Mucosa of descending colon (tissue), 3 donors: ENCODE data around the gene CTTNBP2. TPM values are rescaled to one million over a fixed set of nuclear protein-coding genes. Genes with fewer than 3 reads are reported as not detected.
A peak's percentile ranks its signal among the peaks of the same experiment; 100 is the strongest.

Source experiments
- ATAC-seq: fragments of 200-7000 bp; cut with Tn5 transposase; one replicate; pipeline ENCODE4 v1.9.1; 2020; ENCODE audit warnings: mild to moderate bottlenecking, moderate library complexity
- DNase-seq, 3 donors: peaks; one replicate each; pipeline ENCODE4 v3.0.0-alpha.2; 2020
- H3K36me3 ChIP-seq: fragments of 200-600 bp; one replicate; pipeline ENCODE4 v1.8.0; 2021; ENCODE audit warnings: low read depth, mild to moderate bottlenecking
- H3K4me1 ChIP-seq: fragments of 200-600 bp; one replicate; pipeline ENCODE4 v1.8.0; 2021; ENCODE audit warnings: low read depth, mild to moderate bottlenecking
- H3K4me3 ChIP-seq: fragments of 200-600 bp; one replicate; pipeline ENCODE4 v1.8.0; 2021; ENCODE audit warnings: mild to moderate bottlenecking
- H3K9me3 ChIP-seq: fragments of 200-600 bp; one replicate; pipeline ENCODE4 v1.8.0; 2021; ENCODE audit warnings: mild to moderate bottlenecking
- intact Hi-C, 2 donors: fragments of 100-400 bp; cut with DNase I in 1 of 2; cut with micrococcal nuclease in 1 of 2; formaldehyde crosslinking; loops; one replicate each; pipeline versions ENCODE4 v1.11.0 to v1.11.1; 2022; cut with DNase I, micrococcal nuclease
- total RNA-seq, 3 donors: library from RNA; stranded (reverse); fragmentation: NEBNext Ultra II Directional in 2 of 3; extraction: Animal tissue kit (Norgen Biotek cat#: 25700) in 2 of 3; gene quantifications; one replicate each; pipeline versions ENCODE4 v1.2.1 to v1.2.4, GENCODE V29; 2021 to 2023
- TF ChIP-seq, protein P1 (sequence below): fragments of 200-600 bp; IDR thresholded peaks from one replicate; pipeline ENCODE4 v1.8.0; 2022; ENCODE audit warnings: antibody characterized with exemption, mild to moderate bottlenecking
- donor health status: DM: no; HTN: no; CAD: no; lungs with moderate emphysema.
- donor health status: DM: no; HTN: no; CAD: no.
- donor health status: DM: no; HTN: yes; CAD: no.

Gene CTTNBP2
- total RNA-seq, 3 donors from 2014 or later = 3.9 to 8.3 (median 7.2) TPM

DNA sequence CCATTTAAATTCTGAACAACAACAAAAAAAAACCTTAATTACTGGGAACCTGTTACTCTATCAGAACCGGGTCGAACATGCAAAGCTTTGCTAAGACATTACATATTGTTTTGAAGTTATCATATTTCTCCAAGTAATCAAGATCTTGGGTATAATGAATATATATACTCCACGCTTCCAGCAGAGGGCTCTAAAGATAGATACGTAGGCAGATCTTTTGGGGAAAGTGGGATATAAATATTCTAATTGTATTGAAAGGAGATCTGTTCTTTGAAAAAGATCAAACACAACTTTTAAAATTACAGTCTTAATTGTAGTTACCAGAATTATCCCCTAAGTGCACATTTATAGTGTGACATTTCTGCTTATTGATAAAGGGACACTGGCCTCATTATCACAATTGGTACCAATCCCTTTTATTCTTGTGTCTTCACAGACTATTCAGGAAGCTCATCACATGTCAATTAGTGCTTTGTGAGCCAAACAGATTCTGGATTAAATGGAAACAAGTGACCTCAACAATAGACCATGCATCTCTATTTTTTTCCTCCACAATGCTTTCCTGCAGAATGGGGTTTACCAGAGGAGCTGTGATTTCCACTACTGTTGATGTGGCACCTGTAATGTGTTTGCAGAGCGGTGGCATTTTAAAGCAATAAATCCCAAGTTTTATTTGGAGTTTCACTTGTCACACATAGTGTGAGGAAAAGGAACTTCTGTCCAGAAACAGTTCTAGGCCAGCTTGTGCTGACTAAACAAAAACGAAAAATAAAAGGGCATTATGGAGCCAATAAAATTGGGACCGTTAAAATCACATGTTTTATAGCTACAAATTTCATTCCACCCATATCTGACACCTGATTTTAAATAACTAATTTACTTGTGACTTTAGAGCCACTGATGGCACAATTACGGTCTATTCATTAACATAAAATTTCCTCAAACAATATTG is 122.4 kb downstream of the CTTNBP2 start:
- DNase-seq = peak in 1 of 3 donors; percentile 25
- no peak for ATAC-seq

DNA sequence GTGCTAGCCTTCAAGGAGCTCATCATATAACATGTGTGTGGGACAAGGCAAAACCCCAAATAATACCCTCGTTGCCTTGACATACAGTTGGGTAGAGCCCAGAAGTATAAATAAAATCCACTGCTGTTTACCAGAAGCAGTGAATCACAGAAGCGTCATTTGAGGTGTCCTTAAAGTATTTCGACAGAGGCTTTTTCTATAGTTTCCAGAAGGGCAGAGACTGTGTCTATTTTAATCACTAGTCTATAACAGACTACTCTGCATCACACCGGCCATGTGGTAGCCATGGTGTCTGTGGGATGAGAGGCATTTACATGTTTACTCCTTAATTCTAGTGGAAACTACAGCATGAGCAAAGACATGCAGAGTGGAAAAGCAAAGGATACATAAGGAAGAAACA is 131.3 kb downstream of the CTTNBP2 start:
- Histone ChIP-seq H3K4me3 (no peak overlapping the region), H3K9me3 (no peaks in the 10 kb centered on the region), H3K4me1 (no peaks in the 10 kb centered on the region), H3K36me3 (no peaks in the 10 kb centered on the region)
- ATAC-seq = no peak
- TF ChIP-seq, protein P1, sequence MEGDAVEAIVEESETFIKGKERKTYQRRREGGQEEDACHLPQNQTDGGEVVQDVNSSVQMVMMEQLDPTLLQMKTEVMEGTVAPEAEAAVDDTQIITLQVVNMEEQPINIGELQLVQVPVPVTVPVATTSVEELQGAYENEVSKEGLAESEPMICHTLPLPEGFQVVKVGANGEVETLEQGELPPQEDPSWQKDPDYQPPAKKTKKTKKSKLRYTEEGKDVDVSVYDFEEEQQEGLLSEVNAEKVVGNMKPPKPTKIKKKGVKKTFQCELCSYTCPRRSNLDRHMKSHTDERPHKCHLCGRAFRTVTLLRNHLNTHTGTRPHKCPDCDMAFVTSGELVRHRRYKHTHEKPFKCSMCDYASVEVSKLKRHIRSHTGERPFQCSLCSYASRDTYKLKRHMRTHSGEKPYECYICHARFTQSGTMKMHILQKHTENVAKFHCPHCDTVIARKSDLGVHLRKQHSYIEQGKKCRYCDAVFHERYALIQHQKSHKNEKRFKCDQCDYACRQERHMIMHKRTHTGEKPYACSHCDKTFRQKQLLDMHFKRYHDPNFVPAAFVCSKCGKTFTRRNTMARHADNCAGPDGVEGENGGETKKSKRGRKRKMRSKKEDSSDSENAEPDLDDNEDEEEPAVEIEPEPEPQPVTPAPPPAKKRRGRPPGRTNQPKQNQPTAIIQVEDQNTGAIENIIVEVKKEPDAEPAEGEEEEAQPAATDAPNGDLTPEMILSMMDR = no peak
- intact Hi-C loops = no loop called here
- no peak for DNase-seq

More for the DNA sequence above, 122.4 kb downstream of the CTTNBP2 start:
- Histone ChIP-seq H3K9me3 (no peaks in the 10 kb centered on the region), H3K4me1 (no peaks in the 10 kb centered on the region), H3K4me3 (no peak overlapping the region), H3K36me3 (no peaks in the 10 kb centered on the region)
- TF ChIP-seq, protein P1 = no peak
- intact Hi-C loops = no loop called here

DNA sequence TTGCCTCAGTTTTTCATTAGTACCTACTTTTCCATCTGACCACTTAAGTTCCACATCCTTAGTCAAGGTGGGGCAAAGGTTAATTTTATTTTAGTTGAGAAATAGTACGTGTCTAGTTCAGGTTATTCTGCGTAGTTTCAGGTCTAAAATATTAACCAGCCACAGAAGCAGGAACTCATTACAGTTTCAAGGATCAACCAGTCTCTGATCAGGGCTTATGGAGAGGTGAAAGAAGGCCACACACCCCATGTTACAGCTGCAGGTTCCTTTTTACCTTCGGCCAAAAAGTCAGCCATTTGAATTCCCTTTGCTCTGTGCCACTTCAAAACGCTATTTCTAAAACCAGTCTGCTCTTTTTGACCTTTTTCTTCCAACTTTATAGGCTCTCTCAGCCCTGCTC is 134.2 kb downstream of the CTTNBP2 start:
- no peaks in the 10 kb centered on the region for H3K9me3 ChIP-seq
- no peak overlapping the region for H3K4me3 ChIP-seq
- H3K4me1 ChIP-seq = no peaks in the 10 kb centered on the region
- TF ChIP-seq, protein P1 = no peak
- H3K36me3 ChIP-seq = no peaks in the 10 kb centered on the region
- DNase-seq = no peak
- ATAC-seq = no peak
- intact Hi-C loops = no loop called here

DNA sequence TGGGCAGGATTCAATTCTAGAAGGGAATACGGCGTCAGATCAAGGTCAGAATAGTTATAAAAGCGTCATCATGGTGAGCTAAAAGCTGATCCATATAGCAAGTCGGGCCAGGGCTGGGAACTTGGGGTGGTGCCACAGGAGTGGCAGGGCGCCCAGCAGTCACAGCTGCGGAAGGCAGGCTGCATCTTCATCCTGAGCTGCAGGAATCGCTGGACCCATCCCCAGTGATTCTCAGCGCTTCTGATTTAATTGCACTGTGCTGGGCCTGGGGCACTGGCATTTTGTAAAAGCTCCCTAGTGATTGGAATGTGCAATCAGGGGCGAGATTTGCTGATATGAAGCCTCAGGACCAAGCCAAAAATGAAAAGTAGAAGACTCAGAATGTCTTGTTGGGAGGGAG is 135.3 kb downstream of the CTTNBP2 start:
- no peak for ATAC-seq
- intact Hi-C loops = no loop called here
- Histone ChIP-seq H3K4me1 (no peaks in the 10 kb centered on the region), H3K4me3 (no peak overlapping the region), H3K36me3 (no peaks in the 10 kb centered on the region), H3K9me3 (no peaks in the 10 kb centered on the region)
- TF ChIP-seq, protein P1 = no peak
- DNase-seq = no peak

DNA sequence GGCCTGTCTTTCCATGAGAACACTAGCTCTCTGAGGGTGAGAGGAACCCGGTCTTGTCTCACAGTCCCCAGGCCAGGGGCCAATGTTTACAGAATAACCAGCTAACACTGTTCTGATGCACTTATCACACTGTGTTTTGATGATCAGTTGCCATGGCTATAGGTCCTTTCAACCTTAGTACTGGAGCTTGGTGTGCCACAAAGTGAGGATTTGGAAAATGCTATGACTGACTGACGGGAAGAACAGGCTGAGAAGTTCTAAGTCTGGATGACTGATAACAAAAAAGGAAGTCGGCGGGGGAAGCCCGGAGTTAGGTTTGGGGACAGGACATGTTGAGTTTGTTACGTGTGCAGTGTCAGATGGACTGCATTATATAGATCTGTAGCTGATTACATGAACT is 141.8 kb downstream of the CTTNBP2 start:
- H3K36me3 ChIP-seq = no peaks in the 10 kb centered on the region
- TF ChIP-seq, protein P1 = no peak
- H3K9me3 ChIP-seq = no peaks in the 10 kb centered on the region
- intact Hi-C loops = no loop called here
- ATAC-seq = peak; percentile 49
- no peaks in the 10 kb centered on the region for H3K4me1 ChIP-seq
- DNase-seq = no peak
- H3K4me3 ChIP-seq = no peak overlapping the region
